Neural cell (in vitro differentiated cells): ENCODE data around the gene GPR139. TPM values are rescaled to one million over a fixed set of nuclear protein-coding genes. Genes with fewer than 3 reads are reported as not detected.

Source experiments
- H2AFZ ChIP-seq: fragments of 200-600, 300-800 bp; sonication (generic), shearing (Covaris generic); 2 replicates; pipeline ENCODE4 v1.6.0; 2014; ENCODE audit warnings: low read depth, mild to moderate bottlenecking, antibody characterized with exemption, low read length, moderate library complexity
- H3F3A ChIP-seq: fragments of 200-600 bp; shearing (Covaris generic); 2 replicates; pipeline ENCODE4 v1.6.1; 2016; ENCODE audit warnings: mild to moderate bottlenecking, moderate library complexity, mixed read lengths, antibody characterized with exemption, low read length; ENCODE audit not compliant: insufficient read depth, poor library complexity, severe bottlenecking
- H3K27ac ChIP-seq: fragments of 200-600, 300-800 bp; sonication (generic), shearing (Covaris generic); 2 replicates; pipeline ENCODE4 v1.5.1; 2014; ENCODE audit warnings: mild to moderate bottlenecking, low read length, moderate library complexity
- H3K27me3 ChIP-seq: fragments of 300-800, 200-600 bp; sonication (generic), shearing (Covaris generic); 2 replicates; pipeline ENCODE4 v1.6.0; 2014; ENCODE audit warnings: mild to moderate bottlenecking, low read depth, low read length, moderate library complexity; ENCODE audit not compliant: insufficient read depth
- H3K36me3 ChIP-seq: fragments of 300-800, 200-600 bp; sonication (generic), shearing (Covaris generic); 2 replicates; pipeline ENCODE4 v1.5.1; 2014; ENCODE audit warnings: mild to moderate bottlenecking, antibody characterized with exemption, low read length, moderate library complexity; ENCODE audit not compliant: insufficient read depth
- H3K4me2 ChIP-seq: fragments of 300-800, 200-600 bp; sonication (generic), shearing (Covaris generic); 2 replicates; pipeline ENCODE4 v1.6.0; 2014; ENCODE audit warnings: mild to moderate bottlenecking, low read length
- H3K4me3 ChIP-seq: fragments of 300-800, 200-600 bp; sonication (generic), shearing (Covaris generic); 2 replicates; pipeline ENCODE4 v1.5.1; 2014; ENCODE audit warnings: mild to moderate bottlenecking, low read length, moderate library complexity
- H3K79me2 ChIP-seq: fragments of 200-600 bp; shearing (Covaris generic); replicated peaks from 2 replicates; pipeline ENCODE4 v1.6.0; 2014; ENCODE audit warnings: mild to moderate bottlenecking, low read length, moderate library complexity; ENCODE audit not compliant: insufficient read depth
- H3K9ac ChIP-seq: fragments of 300-800, 200-600 bp; sonication (generic), shearing (Covaris generic); 2 replicates; pipeline ENCODE4 v1.6.1; 2016; ENCODE audit warnings: mild to moderate bottlenecking, low read length, mixed read lengths
- H3K9me2 ChIP-seq: fragments of 200-600 bp; shearing (Covaris generic); 2 replicates; pipeline ENCODE4 v1.6.1; 2016; ENCODE audit warnings: mild to moderate bottlenecking, low read length, mixed read lengths; ENCODE audit not compliant: insufficient read depth
- H3K9me3 ChIP-seq: fragments of 200-600, 300-800 bp; sonication (generic), shearing (Covaris generic); 2 replicates; pipeline ENCODE4 v1.6.1; 2016; ENCODE audit warnings: mild to moderate bottlenecking, mixed run types, low read length, moderate library complexity, mixed read lengths
- H4K20me1 ChIP-seq: fragments of 200-600 bp; shearing (Covaris generic); 2 replicates; pipeline ENCODE4 v1.6.1; 2016; ENCODE audit warnings: mild to moderate bottlenecking, mixed run types; ENCODE audit not compliant: insufficient read depth
- EP300 ChIP-seq: fragments of 450-650 bp; conservative IDR thresholded peaks from 2 replicates; pipeline ENCODE4 v1.6.1; 2014; ENCODE audit warnings: antibody characterized with exemption, mild to moderate bottlenecking, moderate library complexity; ENCODE audit not compliant: poor library complexity, severe bottlenecking
- EZH2 ChIP-seq: fragments of 200-600, 300-800 bp; shearing (Covaris generic), sonication (generic); IDR thresholded peaks from 2 replicates; pipeline ENCODE4 v1.6.1; 2014; ENCODE audit warnings: antibody characterized with exemption, low read length, borderline replicate concordance, mild to moderate bottlenecking; ENCODE audit not compliant: insufficient read depth, poor library complexity, severe bottlenecking
- MXI1 ChIP-seq: fragments of 450-650 bp; conservative IDR thresholded peaks from 2 replicates; pipeline ENCODE4 v1.6.1; 2014; ENCODE audit warnings: antibody characterized with exemption, mild to moderate bottlenecking; ENCODE audit not compliant: poor library complexity, severe bottlenecking
- POLR2AphosphoS5 ChIP-seq: IDR thresholded peaks from 2 replicates; pipeline ENCODE4 v1.6.1; 2012
- RAD21 ChIP-seq: fragments of 450-650 bp; conservative IDR thresholded peaks from 2 replicates; pipeline ENCODE4 v1.6.1; 2014; ENCODE audit warnings: antibody characterized with exemption, mild to moderate bottlenecking, moderate library complexity
- SMC3 ChIP-seq: fragments of 450-650 bp; conservative IDR thresholded peaks from 2 replicates; pipeline ENCODE4 v1.6.1; 2014; ENCODE audit warnings: antibody characterized with exemption, mild to moderate bottlenecking, moderate library complexity; ENCODE audit not compliant: poor library complexity
- TAF1 ChIP-seq: IDR thresholded peaks from 2 replicates; pipeline ENCODE4 v1.6.1; 2012; ENCODE audit warnings: low read depth
- polyA plus RNA-seq: library from polyadenylated mRNA; depleted of rRNA; stranded (reverse); fragments of >200 nt; gene quantifications from 2 replicates; pipeline ENCODE4 v1.2.3, GENCODE V29; 2014
- TF ChIP-seq, protein P1 (sequence below): IDR thresholded peaks from 2 replicates; pipeline ENCODE4 v1.6.1; 2012; ENCODE audit warnings: borderline replicate concordance
- TF ChIP-seq, protein P2 (sequence below): fragments of 450-650 bp; IDR thresholded peaks from 2 replicates; pipeline ENCODE4 v1.5.1; 2014; ENCODE audit warnings: antibody characterized with exemption, mild to moderate bottlenecking, moderate library complexity; ENCODE audit not compliant: poor library complexity, severe bottlenecking

The GPR139 gene
- polyA plus RNA-seq, 1 donor from 2014 or later, result 0.52 TPM

DNA sequence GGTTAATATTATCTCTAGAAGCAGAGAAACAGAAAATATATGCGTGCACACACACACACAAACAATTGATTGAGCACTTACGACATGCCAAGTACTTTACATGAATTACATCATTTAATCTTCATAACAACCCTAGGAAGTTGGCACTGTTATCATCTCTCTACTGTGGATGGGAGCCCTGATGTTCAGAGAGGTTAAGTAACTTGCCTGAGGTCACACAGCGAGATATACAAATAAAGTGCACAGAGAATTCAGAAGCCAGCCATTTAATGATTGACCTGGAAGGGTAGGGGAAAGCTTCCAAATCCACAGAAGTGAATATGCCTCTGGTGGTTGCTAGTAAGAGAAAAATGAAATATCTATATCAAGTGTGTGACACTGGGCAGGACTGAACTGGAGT, 37.5 kb upstream of the GPR139 start (continued):
- no peak for TF ChIP-seq EZH2

DNA sequence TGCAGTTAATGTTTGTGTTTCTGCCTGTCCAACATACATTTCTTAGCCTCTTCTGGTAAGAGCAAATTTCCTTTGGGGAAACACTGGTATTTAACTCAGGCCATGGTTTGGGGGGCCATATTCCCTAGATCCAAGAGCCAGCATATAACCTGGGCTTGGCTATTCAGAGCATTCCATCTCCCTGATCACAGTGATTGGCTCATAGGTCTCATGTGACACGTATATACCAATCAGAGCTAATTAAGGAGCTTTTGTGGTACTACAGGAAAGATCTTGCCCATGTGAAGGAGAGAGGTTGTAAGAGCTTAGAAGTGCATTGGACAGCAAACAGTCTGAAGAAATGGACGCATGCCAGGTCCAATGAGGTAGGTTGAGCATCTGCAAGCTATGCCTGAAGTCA, 33.4 kb upstream of the GPR139 start:
- Histone ChIP-seq H3F3A (no peaks in the 10 kb centered on the region), H3K27me3 (no peaks in the 10 kb centered on the region), H3K9me3 (no peaks in the 10 kb centered on the region), H3K9me2 (no peaks in the 10 kb centered on the region), H3K4me3 (no peak overlapping the region), H3K79me2 (no peaks in the 10 kb centered on the region), H3K9ac (no peak overlapping the region), H4K20me1 (no peaks in the 10 kb centered on the region), H3K27ac (no peak overlapping the region), H3K4me2 (no peak overlapping the region), H3K36me3 (no peaks in the 10 kb centered on the region), H2AFZ (no peak overlapping the region)
- TF ChIP-seq, protein P1, sequence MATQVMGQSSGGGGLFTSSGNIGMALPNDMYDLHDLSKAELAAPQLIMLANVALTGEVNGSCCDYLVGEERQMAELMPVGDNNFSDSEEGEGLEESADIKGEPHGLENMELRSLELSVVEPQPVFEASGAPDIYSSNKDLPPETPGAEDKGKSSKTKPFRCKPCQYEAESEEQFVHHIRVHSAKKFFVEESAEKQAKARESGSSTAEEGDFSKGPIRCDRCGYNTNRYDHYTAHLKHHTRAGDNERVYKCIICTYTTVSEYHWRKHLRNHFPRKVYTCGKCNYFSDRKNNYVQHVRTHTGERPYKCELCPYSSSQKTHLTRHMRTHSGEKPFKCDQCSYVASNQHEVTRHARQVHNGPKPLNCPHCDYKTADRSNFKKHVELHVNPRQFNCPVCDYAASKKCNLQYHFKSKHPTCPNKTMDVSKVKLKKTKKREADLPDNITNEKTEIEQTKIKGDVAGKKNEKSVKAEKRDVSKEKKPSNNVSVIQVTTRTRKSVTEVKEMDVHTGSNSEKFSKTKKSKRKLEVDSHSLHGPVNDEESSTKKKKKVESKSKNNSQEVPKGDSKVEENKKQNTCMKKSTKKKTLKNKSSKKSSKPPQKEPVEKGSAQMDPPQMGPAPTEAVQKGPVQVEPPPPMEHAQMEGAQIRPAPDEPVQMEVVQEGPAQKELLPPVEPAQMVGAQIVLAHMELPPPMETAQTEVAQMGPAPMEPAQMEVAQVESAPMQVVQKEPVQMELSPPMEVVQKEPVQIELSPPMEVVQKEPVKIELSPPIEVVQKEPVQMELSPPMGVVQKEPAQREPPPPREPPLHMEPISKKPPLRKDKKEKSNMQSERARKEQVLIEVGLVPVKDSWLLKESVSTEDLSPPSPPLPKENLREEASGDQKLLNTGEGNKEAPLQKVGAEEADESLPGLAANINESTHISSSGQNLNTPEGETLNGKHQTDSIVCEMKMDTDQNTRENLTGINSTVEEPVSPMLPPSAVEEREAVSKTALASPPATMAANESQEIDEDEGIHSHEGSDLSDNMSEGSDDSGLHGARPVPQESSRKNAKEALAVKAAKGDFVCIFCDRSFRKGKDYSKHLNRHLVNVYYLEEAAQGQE, result no peak
- TF ChIP-seq EP300, result no peak
- no peak for TF ChIP-seq TAF1
- no peak for TF ChIP-seq MXI1
- no peak for TF ChIP-seq RAD21
- TF ChIP-seq, protein P2, sequence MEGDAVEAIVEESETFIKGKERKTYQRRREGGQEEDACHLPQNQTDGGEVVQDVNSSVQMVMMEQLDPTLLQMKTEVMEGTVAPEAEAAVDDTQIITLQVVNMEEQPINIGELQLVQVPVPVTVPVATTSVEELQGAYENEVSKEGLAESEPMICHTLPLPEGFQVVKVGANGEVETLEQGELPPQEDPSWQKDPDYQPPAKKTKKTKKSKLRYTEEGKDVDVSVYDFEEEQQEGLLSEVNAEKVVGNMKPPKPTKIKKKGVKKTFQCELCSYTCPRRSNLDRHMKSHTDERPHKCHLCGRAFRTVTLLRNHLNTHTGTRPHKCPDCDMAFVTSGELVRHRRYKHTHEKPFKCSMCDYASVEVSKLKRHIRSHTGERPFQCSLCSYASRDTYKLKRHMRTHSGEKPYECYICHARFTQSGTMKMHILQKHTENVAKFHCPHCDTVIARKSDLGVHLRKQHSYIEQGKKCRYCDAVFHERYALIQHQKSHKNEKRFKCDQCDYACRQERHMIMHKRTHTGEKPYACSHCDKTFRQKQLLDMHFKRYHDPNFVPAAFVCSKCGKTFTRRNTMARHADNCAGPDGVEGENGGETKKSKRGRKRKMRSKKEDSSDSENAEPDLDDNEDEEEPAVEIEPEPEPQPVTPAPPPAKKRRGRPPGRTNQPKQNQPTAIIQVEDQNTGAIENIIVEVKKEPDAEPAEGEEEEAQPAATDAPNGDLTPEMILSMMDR, result no peak
- TF ChIP-seq SMC3, result no peak

DNA sequence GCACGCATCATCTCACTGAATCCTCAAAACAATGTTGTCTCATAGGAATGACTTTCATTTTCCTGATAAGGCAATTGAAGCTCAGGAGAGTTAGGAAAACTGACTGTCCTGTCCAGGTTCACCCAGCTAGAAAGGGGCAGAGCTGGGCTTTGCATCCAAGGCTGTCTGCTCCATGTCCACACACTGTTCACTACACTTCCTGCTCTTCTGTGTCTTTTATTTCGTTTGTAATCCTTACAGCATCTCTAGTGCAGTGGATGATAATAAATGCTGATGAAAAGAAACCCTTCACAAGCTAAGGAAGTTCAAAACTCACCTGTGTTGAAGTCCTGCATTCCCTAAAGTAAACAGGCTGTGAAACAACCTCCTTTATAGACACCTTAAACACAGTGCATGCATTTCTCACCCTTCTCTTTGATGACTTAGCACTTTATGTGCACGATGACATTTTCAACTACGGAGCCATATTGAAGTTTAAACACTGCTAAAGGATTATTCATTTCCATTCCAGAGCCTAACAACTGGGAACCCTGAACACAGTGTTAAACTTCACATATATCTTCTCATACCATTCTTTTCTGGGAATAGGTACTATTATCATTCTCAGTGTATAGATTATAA, 31.0 kb upstream of the GPR139 start:
- Histone ChIP-seq H3K9ac (no peak overlapping the region), H4K20me1 (no peaks in the 10 kb centered on the region), H3K27me3 (no peaks in the 10 kb centered on the region), H3K4me3 (no peak overlapping the region), H3K9me3 (no peaks in the 10 kb centered on the region), H3K9me2 (no peaks in the 10 kb centered on the region), H3K79me2 (no peaks in the 10 kb centered on the region), H2AFZ (no peak overlapping the region), H3K27ac (no peak overlapping the region), H3K4me2 (no peak overlapping the region), H3K36me3 (no peaks in the 10 kb centered on the region), H3F3A (no peaks in the 10 kb centered on the region)
- TF ChIP-seq, protein P2, result no peak
- no peak for TF ChIP-seq POLR2AphosphoS5
- no peak for TF ChIP-seq SMC3
- TF ChIP-seq EZH2, result no peak
